HG03196 (cell line): Measurements from ENCODE around the gene MMP21.

ENCODE experiments used
- ATAC-seq: cut with Tn5 transposase; IDR thresholded peaks from one replicate; pipeline ENCODE4 v1.9.1; 2021; ENCODE audit not compliant: unreplicated experiment

MMP21 gene

DNA sequence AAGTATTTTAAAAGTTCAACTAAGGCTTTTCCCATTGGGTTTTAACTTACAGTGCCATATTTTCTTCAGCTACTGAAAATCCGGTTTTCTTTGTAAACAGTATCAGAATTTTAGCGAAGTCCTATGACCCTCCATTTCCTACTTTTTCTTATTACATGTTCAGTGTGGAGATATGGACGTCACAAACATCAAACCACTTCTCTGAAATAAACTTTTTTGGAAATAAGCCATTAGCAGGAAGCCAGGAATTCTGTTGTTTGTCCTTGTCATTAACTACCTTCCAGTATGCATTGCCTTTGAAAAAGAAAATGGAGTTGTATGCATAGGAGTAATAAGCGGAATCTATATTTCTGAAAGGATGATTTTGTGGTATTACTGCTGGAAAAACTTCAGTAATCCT lies 9.1 kb downstream of the MMP21 start:
- no peak for ATAC-seq

DNA sequence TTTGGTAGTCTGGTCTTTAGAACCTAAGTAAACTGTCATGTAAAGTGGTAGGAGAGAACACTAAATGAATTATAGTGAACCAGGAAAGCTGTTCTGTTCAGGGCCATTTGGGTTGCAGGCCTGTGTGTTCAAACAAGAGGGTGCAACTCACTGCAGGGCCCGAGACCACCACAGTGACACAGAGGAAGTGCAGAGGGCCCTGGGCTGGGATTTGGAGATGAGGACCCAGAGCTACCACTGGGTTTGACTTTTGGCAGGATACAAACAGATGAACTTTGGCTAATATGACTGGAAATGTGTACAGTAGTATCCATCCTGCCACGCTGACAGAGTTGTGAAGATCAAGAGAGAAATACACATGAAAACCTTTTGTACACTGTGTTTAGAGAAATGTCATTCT lies 9.8 kb downstream of the MMP21 start:
- ATAC-seq = no peak

DNA sequence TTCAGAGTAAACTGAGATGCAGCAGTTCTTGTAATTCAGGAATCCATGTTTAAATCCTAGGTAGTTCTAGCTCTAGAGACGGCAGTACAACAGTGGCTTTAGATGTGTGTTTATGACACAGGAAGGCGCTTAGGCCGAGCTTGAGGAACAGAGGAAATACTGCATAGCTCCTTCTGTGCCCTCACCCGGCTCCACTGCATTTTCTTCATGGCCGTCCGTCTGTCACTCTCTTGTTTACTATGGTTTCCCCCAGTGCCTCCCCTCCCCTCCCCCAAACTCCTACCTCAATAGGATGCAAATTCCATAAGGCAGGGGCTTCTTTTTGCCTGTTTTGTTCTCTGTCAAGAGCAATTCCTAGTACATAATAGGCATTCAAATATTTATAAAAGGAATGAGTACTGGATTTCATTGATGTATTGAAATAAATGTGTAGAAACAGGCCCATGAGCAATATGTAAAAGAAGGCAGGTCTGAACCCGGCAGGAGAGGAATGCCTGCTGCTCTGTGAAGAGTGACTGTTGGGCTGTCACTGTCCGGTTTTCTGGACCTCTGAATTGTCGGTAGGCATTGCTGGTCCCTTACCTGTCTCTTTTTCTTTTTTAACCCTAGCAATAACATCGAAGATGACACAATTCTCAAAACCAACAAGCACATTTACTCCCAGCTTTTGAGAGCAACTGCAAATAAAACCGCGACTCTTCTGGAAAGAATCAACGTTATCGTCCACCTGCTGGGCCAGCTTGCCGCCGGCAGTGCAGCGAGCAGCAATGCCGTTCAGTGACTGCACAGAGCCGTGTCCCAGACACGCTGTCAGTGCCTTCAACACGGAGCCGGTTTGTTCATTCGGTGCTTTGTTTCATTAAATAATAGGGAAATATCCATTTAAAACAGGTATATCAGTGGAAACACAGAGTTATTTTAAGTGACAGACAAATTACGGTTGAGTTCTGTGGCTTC lies 12.7 kb downstream of the MMP21 start:
- ATAC-seq = no peak

GRCh38 chr10:125761961-125762360 lies 13.7 kb downstream of the MMP21 start:
- ATAC-seq = no peak

- ATAC-seq = no peak
Measured at GRCh38 chr10:125757742-125758141, 17.9 kb downstream of the MMP21 start.

GRCh38 chr10:125756853-125757487 lies 18.7 kb downstream of the MMP21 start:
- ATAC-seq = no peak

DNA sequence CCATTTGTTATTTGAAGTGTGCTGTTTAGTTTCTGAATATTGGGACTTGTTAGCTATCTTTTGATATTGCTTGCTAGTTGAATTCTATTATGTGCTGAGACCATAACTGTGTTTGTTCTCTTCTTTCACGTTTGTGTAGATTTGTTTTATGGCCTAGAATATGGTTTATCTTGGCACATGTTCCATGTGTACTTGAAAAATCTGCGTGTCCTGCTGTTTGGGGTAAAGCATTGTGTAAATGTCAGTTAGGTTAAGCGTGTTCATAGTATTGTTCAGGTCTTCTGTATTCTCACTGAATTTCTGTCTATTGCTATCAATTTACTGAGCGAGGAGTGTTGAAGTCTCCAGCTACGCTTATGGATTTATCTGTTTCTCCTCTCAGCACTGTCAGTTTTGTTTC lies 19.4 kb downstream of the MMP21 start:
- no peak for ATAC-seq

DNA sequence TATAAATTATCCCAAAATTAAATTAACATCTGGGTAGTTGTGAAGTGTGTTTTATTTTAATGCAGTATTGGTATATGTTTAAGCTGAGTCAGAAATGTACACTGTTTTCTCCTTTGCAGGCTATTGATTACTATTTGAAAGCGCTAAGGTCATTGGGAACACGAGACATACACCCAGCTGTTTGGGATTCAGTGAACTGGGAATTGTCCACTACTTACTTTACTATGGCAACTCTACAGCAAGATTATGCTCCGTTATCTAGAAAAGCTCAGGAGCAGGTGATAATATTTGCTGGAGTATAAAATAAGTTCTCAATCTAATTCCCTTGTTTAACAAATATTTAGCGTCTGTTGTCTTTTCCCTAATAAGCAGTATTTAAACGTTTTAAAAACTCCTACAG lies 28.2 kb downstream of the MMP21 start:
- ATAC-seq = no peak

- ATAC-seq = no peak
Measured at GRCh38 chr10:125744909-125745308, 30.7 kb downstream of the MMP21 start.

- no peak for ATAC-seq
Measured at GRCh38 chr10:125742465-125742864, 33.2 kb downstream of the MMP21 start.

DNA sequence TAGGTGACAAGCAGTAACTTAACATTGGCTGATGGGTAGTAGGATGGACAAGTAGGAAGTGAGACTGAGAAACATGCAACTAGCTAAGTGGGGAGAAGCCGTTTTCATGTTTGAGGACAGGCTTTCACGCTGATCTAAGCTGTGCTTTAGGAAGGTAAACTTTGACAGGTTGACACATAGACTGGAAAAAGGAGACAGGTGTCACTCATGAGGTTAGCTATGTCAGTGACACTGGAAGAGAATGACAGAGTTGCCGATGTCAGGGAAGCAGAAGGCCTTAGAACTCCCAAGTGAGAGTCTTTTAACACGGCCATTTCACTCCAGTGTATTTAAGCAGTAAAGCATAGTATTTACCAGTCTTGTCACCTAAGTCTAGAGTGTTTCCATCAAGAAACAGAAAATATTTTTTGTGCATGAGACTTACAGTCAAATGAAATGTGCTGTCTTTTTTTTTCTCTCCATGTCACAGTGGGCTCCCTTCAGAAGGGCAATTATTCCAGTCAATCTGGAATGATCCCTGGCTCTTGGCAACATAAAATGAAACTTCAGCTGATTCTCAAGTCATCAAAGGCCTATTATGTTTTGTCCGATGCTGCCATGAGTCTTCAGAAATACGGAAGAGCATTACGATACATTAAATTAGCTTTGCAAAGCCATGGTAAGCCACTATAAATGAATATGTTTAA lies 35.5 kb downstream of the MMP21 start:
- no peak for ATAC-seq

DNA sequence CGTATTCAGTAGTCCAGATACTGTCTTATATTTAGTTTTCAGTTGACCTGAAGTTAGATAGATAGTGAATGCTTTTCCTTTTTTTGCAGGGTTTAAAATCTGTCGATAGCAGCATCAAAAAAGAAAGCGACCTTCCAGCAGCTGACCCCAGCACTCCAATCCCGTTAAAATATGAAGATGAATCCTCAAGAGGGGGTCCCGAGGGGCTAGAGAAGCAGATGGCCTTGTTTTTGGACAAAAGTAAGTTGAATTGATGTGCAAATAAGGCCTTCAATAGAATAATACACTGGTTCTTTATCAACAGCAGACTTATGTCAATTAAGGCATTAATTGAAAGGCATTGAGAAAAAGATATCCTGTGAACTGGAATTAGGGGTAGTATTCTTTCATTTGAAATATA lies 37.4 kb downstream of the MMP21 start:
- ATAC-seq = no peak

- no peak for ATAC-seq
Measured at GRCh38 chr10:125734823-125735222, 40.8 kb downstream of the MMP21 start.

DNA sequence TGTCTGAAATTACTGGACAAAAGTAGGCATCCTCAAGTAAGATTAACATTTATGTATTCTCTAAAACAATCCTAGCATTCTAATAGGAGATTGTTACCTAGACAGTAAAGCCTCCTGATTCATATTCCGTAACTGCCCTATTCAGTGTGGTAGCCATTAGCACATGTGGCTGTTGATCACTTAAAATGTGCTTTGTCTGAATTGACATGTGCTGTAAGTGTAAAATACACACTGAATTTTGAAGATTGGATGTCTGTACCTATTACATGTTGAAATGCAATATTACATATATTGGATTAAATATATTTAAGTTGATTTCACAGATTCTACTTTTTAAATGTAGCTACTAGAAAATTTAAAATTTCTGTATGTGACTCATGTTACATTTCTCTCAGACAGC lies 41.5 kb downstream of the MMP21 start:
- no peak for ATAC-seq

GRCh38 chr10:125727436-125727835 lies 48.2 kb downstream of the MMP21 start:
- ATAC-seq = no peak

DNA sequence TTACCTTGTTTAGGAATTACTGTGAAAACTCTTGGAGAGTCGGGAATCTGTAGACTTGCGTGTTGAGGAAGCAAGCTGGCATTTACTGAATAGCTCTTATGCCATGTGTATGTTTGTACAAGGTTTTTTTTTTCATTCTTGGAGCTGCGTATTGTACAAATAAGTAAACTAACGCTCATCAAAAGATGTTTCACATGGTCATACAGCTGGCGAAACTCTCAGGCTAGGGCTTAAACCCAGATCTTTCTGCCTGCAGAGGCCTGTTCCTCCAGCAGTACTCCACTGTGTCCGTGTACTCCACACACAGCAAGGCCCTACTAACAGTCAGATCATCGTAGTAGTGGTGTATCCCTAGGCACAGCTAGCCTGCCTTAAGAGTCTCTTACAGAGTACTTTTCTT lies 48.7 kb downstream of the MMP21 start:
- no peak for ATAC-seq

DNA sequence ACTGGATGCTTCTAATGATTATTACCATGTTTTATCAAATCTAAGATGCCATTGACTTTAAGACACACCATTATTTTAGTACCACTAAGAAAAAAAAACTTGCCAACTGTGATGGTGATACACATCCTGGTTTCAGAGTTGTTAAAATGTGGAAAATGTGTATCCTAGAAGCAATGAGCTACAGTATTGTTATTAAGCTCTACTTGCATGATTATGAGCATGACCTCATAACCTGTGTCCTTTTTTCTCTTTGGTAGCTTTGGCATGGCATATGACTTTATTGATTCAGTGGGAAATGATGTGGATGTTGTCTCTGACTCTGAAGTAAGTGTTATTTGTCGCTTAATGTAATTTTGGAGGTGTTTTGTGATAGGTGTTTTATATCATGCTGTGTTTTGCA lies 52.8 kb downstream of the MMP21 start:
- no peak for ATAC-seq

- ATAC-seq = peak; percentile 55
Measured at GRCh38 chr10:125721035-125721434, 54.6 kb downstream of the MMP21 start.

- ATAC-seq = no peak
Measured at GRCh38 chr10:125720002-125720382, 55.6 kb downstream of the MMP21 start.

- peak; percentile 94 for ATAC-seq
Measured at GRCh38 chr10:125719173-125720001, 56.2 kb downstream of the MMP21 start, which contains the start of gene EDRF1. Gene EDRF1, plus strand, starts transcription at chr10:125719709. Its CDS starts 99 bp downstream, at chr10:125719808.
